OCI-LY7 (cell line): Measurements from ENCODE around the gene P2RY14. TPM values are rescaled to one million over a fixed set of nuclear protein-coding genes. Genes with fewer than 3 reads are reported as not detected.

Experiments
- BruUV-seq: library from RNA; stranded (reverse); fragments of 400-500 nt; replicated peaks from 2 replicates; lab custom pipeline; 2021; lab: Mats Ljungman, UMichigan
- CTCF ChIA-PET: fragments of 300-600 bp; sonication (Branson Sonifier 250); formaldehyde crosslinking; loops from one replicate; lab custom pipeline; 2022; ENCODE audit warnings: antibody characterized with exemption; ENCODE audit not compliant: unreplicated experiment; lab: Charles Lee
- POLR2A ChIA-PET: fragments of 300-600 bp; sonication (Branson Sonifier 250); formaldehyde crosslinking; loops from one replicate; lab custom pipeline; 2022; ENCODE audit warnings: antibody characterized with exemption; lab: Charles Lee
- DNase-seq: peaks from one replicate; pipeline ENCODE4 v3.0.0-alpha.2; 2015; ENCODE audit warnings: low spot score
- H2AFZ ChIP-seq: fragments of 200-600 bp; sonication (generic), shearing (Covaris generic); 2 replicates; pipeline ENCODE4 v1.6.1; 2014; ENCODE audit warnings: mild to moderate bottlenecking, antibody characterized with exemption, low read length, moderate library complexity
- H3K27ac ChIP-seq: fragments of 200-600 bp; sonication (generic); 2 replicates; pipeline ENCODE4 v1.5.1; 2014; ENCODE audit warnings: mixed run types, low read depth, mild to moderate bottlenecking, moderate library complexity, low read length, inconsistent platforms; ENCODE audit not compliant: poor library complexity, severe bottlenecking
- H3K36me3 ChIP-seq: fragments of 200-600 bp; sonication (generic); 2 replicates; pipeline ENCODE4 v1.6.1; 2014; ENCODE audit warnings: mild to moderate bottlenecking, antibody characterized with exemption, low read length, moderate library complexity, mixed read lengths; ENCODE audit not compliant: insufficient read depth
- H3K4me1 ChIP-seq: fragments of 200-600 bp; sonication (generic); 2 replicates; pipeline ENCODE4 v1.5.1; 2014; ENCODE audit warnings: mild to moderate bottlenecking, low read length; ENCODE audit not compliant: insufficient read depth, poor library complexity, severe bottlenecking
- H3K4me2 ChIP-seq: fragments of 200-600 bp; sonication (generic); 2 replicates; pipeline ENCODE4 v1.6.1; 2014; ENCODE audit warnings: mild to moderate bottlenecking, low read length
- H3K4me3 ChIP-seq: fragments of 200-600 bp; sonication (generic); 2 replicates; pipeline ENCODE4 v1.5.1; 2014; ENCODE audit warnings: mild to moderate bottlenecking, low read depth, low read length; ENCODE audit not compliant: poor library complexity, severe bottlenecking
- H3K79me2 ChIP-seq: fragments of 200-600 bp; sonication (generic); 2 replicates; pipeline ENCODE4 v1.6.1; 2016; ENCODE audit warnings: low read depth, mild to moderate bottlenecking, low read length, moderate library complexity, mixed read lengths; ENCODE audit not compliant: insufficient read depth
- H3K9me2 ChIP-seq: fragments of 200-600 bp; sonication (generic); 2 replicates; pipeline ENCODE4 v1.6.1; 2016; ENCODE audit warnings: mild to moderate bottlenecking, low read length, mixed read lengths; ENCODE audit not compliant: insufficient read depth
- H3K9me3 ChIP-seq: fragments of 200-600 bp; sonication (generic); 2 replicates; pipeline ENCODE4 v1.6.1; 2014; ENCODE audit warnings: mild to moderate bottlenecking, mixed run types, low read length, mixed read lengths
- H4K20me1 ChIP-seq: fragments of 200-600 bp; sonication (generic); 2 replicates; pipeline ENCODE4 v1.6.1; 2014; ENCODE audit warnings: mild to moderate bottlenecking, antibody characterized with exemption, low read length, moderate library complexity, mixed read lengths; ENCODE audit not compliant: insufficient read depth
- CTCF ChIP-seq: fragments of 200-600 bp; sonication (generic); conservative IDR thresholded peaks from 2 replicates; pipeline ENCODE4 v1.5.1; 2014; ENCODE audit warnings: mild to moderate bottlenecking, antibody characterized with exemption, low read length, moderate library complexity, mixed read lengths
- EZH2phosphoT487 ChIP-seq: fragments of 200-600 bp; sonication (generic); IDR thresholded peaks from 2 replicates; pipeline ENCODE4 v1.6.1; 2018; ENCODE audit warnings: low read depth, borderline replicate concordance, mild to moderate bottlenecking, mixed run types, antibody characterized with exemption, low read length, moderate library complexity, mixed read lengths
- intact Hi-C: fragments of 100-400 bp; cut with micrococcal nuclease; formaldehyde crosslinking; loops from one replicate; pipeline ENCODE4 v1.10.0; 2022; ENCODE audit not compliant: unreplicated experiment
- total RNA-seq, 2 experiments: library from RNA; depleted of rRNA in 1 of 2; stranded (reverse); fragments of >200 nt in 1 of 2; shearing (Covaris generic) in 1 of 2; gene quantifications; 2 replicates each; pipeline ENCODE4 v1.2.3, GENCODE V29; 2014 to 2022

P2RY14 gene
- total RNA-seq, 2 experiments from 2014 or later: not detected

- Histone ChIP-seq H3K4me3 (no peak within 1 kb of the TSS), H3K36me3 (no peaks in the 10 kb centered on the region), H3K27ac (no peak within 1 kb of the TSS), H3K4me2 (no peak within 1 kb of the TSS), H2AFZ (no peak within 1 kb of the TSS), H3K9me2 (no peaks in the 10 kb centered on the region; the same call in 1 of the 2 replicates), H3K79me2 (no peaks in the 10 kb centered on the region), H4K20me1 (no peaks in the 10 kb centered on the region), H3K4me1 (no peaks in the 10 kb centered on the region), H3K9me3 (no peaks in the 10 kb centered on the region)
- CTCF ChIA-PET: no interaction called here
- TF ChIP-seq CTCF (no peak), EZH2phosphoT487 (no peak)
- BruUV-seq: no TSS peak
- POLR2A ChIA-PET: no interaction called here
- no peak for DNase-seq
- intact Hi-C loops: no loop called here
These were observed 38.1 kb upstream of the P2RY14 start, which contains the start of gene GPR87 for GRCh38 chr3:151316267-151316991. TSS of gene GPR87 (minus strand) at chr3:151316820. CDS start at chr3:151300100, 16,720 bp downstream.

- intact Hi-C loops: no loop called here
- no peak for TF ChIP-seq CTCF
- TF ChIP-seq EZH2phosphoT487: no peak
- CTCF ChIA-PET: no interaction called here
These were observed 37.5 kb upstream of the P2RY14 start for GRCh38 chr3:151315846-151316245.

GRCh38 chr3:151315136-151315535, 36.8 kb upstream of the P2RY14 start:
- ChIA-PET CTCF (no interaction called here), POLR2A (no interaction called here)
- DNase-seq: no peak
- TF ChIP-seq EZH2phosphoT487: no peak
- Histone ChIP-seq H3K9me2 (no peaks in the 10 kb centered on the region; the same call in 1 of the 2 replicates), H4K20me1 (no peaks in the 10 kb centered on the region), H3K36me3 (no peaks in the 10 kb centered on the region), H3K79me2 (no peaks in the 10 kb centered on the region), H2AFZ (no peak overlapping the region), H3K9me3 (no peaks in the 10 kb centered on the region), H3K27ac (no peak overlapping the region), H3K4me1 (no peaks in the 10 kb centered on the region), H3K4me3 (no peak overlapping the region), H3K4me2 (no peak overlapping the region)
- intact Hi-C loops: no loop called here
- BruUV-seq: no TSS peak

More at GRCh38 chr3:151315846-151316245, 37.5 kb upstream of the P2RY14 start:
- POLR2A ChIA-PET: no interaction called here
- Histone ChIP-seq H3K27ac (no peak overlapping the region), H3K4me1 (no peaks in the 10 kb centered on the region), H2AFZ (no peak overlapping the region), H3K4me3 (no peak overlapping the region), H4K20me1 (no peaks in the 10 kb centered on the region), H3K9me2 (no peaks in the 10 kb centered on the region; the same call in 1 of the 2 replicates), H3K9me3 (no peaks in the 10 kb centered on the region), H3K79me2 (no peaks in the 10 kb centered on the region), H3K36me3 (no peaks in the 10 kb centered on the region), H3K4me2 (no peak overlapping the region)
- DNase-seq: no peak
- BruUV-seq: no TSS peak
